ENCODE data around the gene FHOD3.
"Not testable (repeated sequence)": the region's sequence is repeated elsewhere in the genome, so short reads cannot be mapped to it uniquely, and the experiment has no call there.

The FHOD3 gene

DNA sequence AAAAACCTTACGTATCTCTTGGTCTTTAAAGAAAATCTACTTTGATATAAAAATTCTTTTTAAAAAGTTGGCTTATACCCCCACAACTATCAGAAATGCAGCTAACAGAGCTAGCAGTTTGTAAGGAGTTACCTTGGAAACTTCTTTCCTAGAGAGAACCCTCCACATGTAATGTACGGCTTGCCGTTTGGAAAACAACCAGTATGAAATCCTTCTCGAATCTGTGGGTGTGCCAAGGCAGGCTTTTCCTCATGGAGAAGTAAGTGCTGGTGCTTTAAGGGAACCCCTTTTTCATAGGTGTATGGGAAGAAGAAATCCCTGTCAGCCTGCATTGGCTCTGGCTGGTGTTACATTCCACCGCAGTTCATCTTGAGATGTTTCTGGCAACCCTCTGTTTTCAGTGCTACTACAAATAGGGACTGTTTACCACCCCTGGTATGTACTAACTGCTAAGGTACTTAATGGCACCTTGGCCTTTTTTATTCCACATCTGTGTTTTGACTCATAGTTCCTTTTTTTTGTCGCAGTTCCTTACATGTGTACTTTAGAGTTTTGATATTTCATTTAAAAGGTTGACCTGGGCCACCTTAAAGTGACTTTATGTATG lies 248.4 kb downstream of the FHOD3 start:
- no peak for DNase-seq (ENCODE audit: low read depth in 2 of 2)

DNA sequence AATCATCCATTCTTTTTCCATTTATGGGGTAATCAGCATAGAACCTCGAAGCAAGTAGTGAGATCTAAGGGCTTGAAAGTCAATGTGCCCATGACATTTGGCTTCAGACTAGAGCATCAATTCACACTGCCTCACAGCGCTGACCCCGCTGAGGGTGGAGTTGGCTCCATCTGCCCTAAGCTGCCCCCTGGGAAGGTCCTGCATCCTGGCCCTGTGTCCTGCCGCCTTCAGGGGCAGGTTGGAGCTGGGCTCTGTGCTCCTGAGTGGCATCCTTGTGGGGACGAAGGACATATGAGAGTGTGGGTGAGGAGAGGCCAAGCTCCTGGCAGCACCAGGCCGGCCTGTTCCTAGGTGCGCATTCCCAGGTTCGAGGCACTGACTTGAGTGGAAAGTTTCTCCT lies 249.4 kb downstream of the FHOD3 start:
- no peak for DNase-seq (ENCODE audit: low read depth in 2 of 2)

DNA sequence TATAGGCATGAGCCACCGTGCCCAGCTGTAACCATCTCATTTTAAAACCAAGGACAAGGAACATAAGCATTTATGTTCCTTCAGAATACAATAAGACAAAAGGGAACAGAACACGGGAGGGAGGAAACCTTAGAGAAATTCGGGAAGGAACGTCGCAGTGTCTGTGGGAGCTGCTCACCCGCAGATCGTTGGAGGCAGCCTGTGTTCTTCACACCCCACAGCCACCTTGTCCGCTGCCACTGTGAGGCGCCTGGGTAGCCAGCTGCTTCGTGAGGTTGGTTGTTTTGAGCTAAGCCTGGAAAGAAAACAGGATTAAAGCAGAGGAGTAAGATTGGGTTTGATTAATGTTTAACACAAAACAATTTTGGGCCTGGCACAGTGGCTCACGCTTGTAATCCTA lies 250.0 kb downstream of the FHOD3 start:
- DNase-seq (ENCODE audit: low read depth in 2 of 2), result no peak

DNA sequence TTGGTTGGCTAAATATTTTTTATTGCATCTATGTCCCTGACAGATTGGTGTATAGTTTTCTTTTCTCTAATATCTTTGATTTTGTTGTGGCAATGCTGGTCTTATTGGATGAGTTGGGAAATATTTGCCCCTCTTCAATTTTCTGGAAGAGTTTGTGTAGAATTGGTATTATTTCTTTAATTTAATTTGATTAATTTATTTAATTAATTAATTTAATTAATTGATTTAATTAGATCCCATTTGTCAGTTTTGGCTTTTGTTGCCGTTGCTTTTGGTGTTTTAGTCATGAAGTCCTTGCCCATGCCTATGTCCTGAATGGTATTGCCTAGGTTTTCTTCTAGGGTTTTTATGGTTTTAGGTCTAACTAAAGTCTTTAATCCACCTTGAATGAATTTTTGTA lies 253.8 kb downstream of the FHOD3 start:
- not testable (repeated sequence) for DNase-seq (ENCODE audit: low read depth in 2 of 2)

DNA sequence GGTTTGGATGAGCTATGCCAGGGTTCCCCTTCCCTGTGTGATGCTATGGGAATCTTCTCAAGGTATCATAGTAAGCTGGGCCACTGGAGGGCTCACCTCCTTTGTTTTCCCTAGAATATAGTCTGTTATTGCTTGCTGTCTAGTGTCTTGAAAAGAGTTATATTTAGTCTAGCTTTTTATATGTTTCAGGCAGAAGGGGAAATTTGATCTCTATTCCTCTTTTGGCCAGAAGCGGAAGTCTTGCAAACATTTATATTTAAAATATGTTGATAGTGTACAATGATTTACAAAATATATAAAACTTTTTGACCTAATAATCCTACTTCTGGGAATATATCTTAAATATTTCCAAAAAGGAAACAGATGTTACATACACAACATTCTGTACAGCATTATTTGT lies 260.7 kb downstream of the FHOD3 start:
- DNase-seq (ENCODE audit: low read depth in 2 of 2), result no peak

DNA sequence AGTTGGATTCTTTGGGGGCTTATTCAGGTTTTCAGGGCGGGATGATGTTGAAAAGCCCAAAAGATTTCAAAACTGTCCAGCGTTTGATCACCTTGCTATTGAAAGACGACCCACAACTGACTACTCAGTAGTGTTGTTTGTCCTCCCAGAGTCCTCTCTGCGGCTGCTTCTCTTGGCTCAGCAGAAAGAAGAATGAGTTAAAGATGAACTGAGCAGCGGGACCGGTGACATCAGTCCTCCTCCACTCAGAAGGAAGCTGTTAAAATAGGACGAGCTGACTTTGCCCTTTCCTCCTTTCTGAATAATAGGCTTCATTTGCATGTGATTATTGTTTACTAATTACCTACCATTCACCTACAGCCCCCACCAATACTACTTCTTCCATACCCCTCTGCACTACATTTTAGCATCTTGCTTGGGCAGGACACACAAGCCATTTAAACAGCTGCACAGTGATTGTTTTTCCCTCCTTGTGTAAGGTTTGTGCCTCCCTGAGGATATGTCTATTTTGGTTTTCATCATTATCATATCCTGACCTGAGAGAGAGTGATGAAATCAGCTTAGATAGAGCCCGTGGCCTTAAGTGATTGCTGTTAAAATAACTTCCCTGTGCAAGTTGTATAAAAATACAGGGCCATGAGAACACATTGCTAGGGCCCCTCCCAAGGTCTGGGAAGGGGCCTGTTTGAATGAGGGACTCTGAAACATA lies 261.8 kb downstream of the FHOD3 start:
- no peak for DNase-seq (ENCODE audit: low read depth in 2 of 2)

DNA sequence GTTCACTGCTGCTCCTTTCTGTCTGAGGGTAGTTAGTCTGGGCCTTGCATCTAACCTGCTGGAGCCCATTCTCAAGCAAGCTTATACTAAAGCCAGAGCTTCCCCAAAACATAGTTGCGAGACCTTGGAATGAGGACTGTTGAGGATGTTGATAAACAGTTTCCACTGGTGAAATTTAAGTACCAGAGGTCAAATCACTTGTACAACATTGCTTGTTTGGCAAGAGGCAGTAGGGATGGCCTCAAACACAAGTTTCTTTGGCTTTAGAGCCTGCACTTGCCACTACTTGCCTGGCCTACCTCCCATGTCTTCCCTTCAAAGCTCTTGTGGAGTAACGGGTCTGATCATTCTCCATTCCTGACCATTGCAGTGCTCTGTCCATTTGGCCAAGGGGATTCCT lies 262.7 kb downstream of the FHOD3 start:
- DNase-seq (ENCODE audit: low read depth in 2 of 2), result no peak

DNA sequence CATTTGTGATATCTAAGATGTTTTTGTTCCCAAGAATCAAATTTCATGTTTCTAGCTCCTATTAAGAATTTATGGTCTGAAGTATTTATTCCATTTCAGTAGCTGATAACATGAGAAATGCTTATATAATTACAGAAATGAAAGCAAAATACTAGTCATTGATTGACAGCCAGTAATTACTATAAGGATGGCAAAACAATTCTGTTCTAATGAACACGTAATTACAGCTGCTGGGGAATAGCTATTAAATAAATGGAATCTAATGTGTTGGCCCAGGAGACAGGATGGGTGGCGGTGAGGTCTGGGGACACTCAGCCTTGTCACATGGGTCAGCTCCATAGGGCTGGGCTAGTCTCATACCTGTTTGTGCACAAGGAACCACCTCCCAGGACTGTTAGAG lies 263.5 kb downstream of the FHOD3 start:
- DNase-seq (ENCODE audit: low read depth in 2 of 2), result no peak

DNA sequence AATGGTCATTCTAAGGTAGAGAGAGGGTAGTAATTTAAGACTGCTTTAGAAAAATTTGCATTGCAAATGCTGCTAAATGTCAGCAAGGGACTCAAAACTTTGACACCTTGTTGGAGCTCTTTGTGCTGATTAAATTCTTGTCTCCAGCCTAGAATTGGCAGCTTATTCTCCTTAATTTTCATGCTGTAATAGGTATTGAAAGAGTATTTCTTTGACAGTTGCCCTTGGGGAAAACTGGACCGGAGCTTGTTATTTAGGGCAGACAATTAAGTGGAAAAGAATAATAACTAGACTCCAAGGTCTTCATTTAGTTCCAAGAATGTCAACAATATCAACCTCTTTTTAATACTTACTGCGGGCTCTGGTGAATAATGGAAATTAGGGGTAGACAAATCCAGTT lies 267.3 kb downstream of the FHOD3 start:
- DNase-seq (ENCODE audit: low read depth in 2 of 2), result no peak

DNA sequence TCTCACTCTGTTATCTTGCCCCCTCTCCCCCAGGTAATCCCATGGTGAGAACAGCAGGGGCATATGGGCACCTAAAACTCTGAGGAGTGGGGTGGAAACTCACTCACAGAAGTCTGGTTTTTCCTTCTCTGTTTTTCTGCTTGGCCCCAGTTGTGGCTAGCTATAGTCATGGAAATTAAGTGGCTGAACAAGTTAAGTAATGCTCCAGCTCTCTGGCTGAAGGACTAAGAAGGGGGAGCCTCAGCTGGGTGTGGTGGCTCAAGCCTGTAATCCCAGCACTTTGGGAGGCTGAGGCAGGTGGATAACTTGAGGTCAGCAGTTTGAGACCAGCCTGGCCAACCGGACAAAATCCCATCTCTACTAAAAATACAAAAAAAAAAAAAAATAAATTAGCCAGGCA lies 270.3 kb downstream of the FHOD3 start:
- no peak for DNase-seq (ENCODE audit: low read depth in 2 of 2)

DNA sequence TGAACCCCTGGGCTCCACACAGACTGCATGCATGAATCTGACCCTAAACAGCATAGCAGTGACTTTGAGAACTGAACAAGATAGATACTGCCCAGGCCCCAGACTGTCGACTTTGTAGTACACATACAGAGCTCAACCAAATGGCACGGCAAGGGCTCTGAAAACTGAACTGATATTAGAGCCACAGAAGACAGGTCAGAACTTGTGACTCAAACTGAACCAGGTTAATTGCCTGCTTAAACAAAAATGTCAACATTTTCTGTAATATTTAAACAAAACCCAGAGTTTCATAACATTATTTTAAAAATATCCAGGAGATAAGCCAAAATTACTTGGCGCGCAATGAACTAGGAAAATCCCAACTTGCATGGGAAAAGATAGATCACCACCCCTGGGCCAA lies 271.0 kb downstream of the FHOD3 start:
- no peak for DNase-seq (ENCODE audit: low read depth in 2 of 2)

DNA sequence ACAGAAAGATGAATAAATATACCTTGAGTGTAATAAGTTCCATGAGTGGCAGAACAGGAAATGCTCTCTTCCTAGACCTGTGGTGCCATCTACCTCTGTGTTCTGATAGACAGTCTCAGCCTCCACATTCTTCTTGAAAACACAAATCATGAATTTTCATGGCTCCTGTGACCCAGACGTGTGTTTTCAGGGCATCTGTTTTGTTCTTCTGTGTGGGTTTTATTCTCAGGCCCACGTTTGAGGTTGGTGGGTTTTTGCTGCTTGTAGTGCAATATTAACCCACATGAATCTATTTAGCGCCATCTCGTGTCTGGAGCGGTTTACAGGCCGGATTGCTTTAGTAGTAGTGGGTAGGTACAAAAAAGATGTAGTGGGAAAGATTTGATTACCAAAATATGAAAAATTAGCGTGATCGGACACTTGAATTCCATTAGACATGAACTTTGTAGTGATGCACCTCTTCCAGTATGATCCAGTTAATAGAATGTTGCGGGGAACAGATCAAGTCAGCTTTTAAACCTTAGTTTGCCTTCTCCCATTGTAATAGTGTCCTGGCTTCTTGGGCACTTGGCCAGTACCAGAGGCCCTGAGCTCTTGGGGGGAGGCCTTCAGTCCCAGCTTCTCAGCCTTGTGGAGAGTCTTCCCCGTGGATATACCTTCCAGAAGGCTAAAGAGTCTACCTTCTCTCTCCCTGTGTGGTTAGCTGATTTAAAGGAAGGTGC lies 274.8 kb downstream of the FHOD3 start:
- DNase-seq (ENCODE audit: low read depth in 2 of 2), result no peak

DNA sequence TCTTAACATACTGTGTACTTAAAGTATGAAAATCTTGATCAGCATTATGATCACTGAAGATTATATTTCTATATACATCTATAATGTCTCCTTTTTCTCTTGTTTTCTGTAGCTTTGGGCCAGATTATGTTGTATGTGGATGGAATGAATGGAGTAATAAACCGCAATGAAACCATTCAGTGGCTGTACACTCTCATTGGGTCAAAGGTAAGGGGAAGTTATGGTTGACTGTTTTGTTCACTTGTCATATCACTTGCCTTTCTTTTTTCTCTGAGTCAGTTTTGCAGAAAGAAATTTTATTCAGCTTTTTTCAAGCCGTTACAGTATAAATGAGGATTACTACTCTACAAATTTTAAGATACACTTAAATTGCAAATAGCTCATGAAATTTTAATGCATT lies 278.8 kb downstream of the FHOD3 start:
- DNase-seq (ENCODE audit: low read depth in 2 of 2), result no peak

DNA sequence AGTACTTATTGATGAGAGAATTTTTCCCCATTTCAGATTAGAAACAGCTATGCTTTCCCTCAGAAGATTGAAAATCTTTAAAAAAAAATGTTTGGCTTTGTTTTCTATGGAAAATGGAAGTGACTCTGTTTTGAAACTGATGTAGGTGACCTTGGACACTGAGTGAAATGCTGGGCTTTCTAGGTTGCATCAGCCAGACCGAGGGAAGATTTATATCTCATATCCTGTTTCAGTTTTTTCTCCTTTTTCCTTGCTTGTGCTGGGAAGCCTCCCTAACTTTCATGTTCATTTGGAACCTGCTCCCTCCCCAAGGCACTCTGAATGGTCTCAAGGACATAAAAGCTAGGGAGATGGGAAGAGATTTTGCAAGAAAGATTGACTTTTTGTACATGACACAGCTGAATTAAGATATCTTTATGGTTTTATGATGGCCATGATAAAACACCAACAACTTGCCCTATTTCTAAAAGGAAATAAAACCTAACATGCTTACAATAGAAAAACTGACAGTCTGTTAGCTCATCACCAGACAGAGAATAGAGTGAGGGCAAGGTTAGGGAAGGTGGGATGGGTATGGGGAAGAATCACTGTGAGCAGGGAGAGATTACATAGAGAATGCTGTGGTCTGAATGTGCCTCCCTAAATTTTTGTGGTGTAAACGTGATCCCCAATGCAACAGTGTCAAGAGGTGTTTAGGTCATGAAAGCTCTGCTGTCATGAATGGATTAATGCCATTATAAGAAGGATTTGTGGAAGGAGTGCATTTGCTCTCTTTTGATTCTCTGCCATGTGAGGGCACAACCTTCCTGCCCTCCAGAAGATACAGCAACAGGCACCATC lies 281.6 kb downstream of the FHOD3 start:
- DNase-seq (ENCODE audit: low read depth in 2 of 2), result no peak

DNA sequence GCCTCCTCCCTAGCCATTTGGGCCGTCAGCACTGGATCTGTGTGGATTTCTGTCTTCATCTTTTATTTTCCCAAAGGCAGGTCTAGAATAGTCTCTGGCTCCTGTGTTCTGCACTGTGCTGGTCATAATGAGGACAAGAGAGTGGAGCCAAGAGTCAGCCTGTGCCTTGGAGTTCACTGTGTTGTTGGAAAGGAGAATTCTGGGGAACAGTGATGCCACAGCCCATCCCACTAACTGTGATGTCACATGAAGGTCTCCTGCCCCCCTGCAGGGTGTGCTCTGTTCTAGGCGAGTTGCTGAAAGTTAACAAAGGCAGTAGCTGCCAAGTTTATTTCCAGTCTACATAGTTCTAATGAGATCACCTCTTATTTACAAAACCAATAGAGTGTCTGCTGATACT lies 282.8 kb downstream of the FHOD3 start:
- DNase-seq (ENCODE audit: low read depth in 2 of 2), result no peak

DNA sequence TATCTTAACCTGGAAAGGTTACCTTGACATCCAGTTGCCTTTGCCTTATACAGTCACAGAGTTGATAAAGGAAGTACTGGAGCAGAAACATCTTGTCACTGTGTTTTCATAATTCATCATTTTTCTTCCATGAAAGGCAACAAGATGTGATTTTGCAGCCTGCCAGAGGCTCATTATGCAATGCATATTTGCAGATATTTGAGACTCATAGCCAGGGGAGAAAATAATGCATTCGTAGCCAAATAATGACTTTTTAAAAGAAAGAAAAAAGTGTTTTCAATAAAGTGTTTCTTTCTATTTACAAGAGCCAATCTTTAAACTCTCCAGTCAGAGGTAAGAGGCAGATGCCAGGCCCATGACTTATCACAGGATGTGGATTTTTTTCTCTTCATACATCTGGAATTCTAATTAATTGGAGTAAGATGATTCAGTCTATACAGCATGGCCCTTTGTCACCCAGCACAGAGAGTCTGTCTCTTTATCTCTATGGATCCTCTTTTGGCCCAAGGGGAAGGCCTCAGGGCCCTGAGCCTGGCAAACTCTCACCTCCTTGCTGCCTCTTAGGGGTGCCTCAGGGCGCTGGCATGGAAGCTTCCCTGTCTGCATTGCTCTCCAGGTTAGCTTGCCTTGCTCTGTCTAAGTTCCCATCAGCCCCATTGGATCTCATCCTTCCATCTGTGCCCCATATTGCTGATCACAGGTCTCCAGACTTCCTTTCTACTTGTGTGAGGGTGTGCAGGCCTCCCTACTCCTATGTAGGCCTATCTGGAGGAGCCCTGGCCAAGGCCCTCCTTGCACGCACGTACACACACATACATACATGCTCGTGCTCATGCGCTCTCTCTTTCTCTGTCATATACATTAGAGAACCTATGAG lies 283.6 kb downstream of the FHOD3 start:
- no peak for DNase-seq (ENCODE audit: low read depth in 2 of 2)

DNA sequence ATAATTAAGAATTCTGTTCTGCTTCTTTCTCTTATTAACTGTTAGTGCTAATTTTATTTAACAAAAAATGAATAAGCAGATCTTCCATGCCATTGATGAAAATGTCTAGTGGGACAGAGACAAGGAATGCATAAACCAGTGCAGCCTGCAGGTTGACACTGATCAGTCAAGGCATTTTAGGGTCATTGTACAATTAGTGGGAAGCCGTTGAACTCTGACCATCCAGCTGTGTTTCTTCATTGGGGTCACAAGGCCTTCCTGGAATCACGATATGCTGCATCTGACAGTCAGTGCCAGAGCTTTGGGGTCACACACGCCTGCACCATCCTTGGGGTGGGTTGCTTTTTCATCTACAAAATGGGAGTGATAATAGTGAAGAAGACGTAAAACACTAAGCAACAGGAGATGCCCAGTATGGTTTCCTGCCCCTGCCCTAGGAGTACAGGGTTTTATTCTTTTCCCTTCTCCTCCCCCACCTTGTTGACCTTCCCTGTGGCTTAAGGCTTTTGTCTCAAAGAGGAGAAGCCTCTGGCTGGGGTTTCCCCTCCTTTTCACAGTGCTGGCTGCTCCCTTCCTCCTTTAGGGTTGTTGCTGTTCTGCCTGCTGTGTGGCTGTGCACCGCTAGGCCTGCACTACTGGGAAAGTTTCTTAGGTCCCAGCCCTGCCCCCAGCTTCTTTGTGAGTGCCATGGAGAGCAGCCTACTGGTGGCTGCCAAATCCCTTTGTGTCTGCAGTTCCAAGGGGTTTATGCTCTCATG lies 285.7 kb downstream of the FHOD3 start:
- no peak for DNase-seq (ENCODE audit: low read depth in 2 of 2)

DNA sequence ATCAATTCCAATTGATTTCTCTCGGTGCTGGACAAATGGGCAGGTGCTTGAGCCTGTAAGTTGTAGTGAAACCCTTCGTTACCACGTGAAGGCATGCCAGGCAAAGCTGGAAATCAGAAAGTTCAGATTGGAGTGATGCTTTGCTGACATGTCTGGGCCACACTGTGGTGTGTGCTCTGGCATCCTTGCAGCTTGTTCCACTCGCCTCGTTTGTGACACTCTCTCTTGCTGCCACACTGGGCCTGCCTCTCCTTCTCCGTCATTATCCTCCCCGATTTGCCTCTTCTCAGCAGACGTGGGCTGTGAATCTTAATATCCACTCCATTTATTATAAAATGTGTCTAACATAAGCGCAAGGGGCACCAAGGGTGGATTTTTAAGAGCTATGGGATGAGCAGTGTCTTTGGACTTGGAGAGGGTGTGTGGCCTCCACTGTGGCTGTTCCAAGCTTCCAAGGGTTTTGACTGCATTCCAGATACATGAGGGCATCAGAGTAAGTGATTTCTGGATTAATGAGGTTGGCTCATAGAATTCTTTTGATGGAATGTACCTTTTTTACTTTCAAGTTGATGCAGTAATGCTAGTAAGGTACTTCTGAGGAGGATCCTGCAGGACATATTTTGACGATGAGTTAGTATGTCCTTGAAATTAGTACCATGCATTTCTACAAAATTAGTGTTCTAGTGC lies 292.5 kb downstream of the FHOD3 start:
- DNase-seq (ENCODE audit: low read depth in 2 of 2), result no peak

DNA sequence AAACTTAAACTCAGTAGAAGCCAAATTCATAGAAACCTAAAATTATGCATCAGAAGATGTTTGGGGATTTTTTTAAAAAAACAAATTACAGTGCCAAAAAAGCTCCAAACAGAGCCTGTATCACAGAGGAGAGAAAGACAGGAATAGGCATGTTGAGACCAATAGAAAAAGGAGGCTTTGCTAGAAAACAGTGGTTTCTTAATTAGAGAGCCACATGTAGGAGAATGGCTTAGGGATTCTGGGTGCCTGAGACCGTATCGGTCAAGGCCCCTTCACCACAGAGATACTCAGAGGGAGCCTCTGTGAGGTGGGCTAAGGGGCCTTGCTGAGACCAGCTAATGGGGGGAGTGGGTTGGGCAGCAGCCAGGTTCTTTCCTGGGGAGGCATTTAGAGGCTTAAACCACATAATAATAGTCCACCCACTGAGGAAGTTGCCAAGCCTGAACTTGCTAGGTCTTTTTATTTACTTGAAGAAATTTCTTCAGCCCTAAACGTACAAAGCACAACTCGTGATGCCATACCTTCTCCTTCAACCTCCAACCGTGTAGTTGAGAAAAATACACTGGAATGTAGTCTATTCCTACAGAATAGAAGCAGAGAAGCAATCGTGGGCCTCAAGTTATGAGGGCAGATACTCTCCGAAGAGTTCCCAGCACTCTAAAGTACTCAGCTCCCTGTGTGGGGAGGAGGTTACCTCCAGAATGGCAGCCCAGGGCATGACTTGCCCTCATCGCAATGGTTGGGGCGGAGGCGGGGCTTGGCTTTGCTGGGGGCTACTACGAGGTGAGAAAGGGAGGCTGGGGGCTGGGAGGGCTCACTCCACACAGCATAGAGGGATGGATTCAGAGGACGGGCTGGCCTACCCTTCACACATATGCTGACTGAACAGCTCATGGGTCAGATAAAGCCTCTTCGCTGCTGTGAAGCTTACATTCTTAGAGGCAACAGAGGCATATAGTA lies 293.4 kb downstream of the FHOD3 start:
- DNase-seq (ENCODE audit: low read depth in 2 of 2), result no peak
